HepG2 (cell line): ENCODE measurements around the gene ALDH7A1. TPM values are rescaled to one million over a fixed set of nuclear protein-coding genes. Genes with fewer than 3 reads are reported as not detected.

ENCODE experiments used
- ATF1 ChIP-seq: IDR thresholded peaks from 2 replicates; pipeline ENCODE4 v1.6.1; 2016; ENCODE audit warnings: mild to moderate bottlenecking, control low read depth
- ATM ChIP-seq: fragments of 450-650 bp; IDR thresholded peaks from 2 replicates; pipeline ENCODE4 v1.7.1; 2017; ENCODE audit warnings: mild to moderate bottlenecking, borderline replicate concordance
- GPN1 ChIP-seq: sonication (generic); formaldehyde crosslinking; IDR thresholded peaks from 2 replicates; pipeline ENCODE4 v1.5.1; 2020; ENCODE audit warnings: missing genetic modification reagents, borderline replicate concordance
- HOXD1 ChIP-seq: sonication (generic); formaldehyde crosslinking; IDR thresholded peaks from 2 replicates; pipeline ENCODE4 v1.5.0; 2020; ENCODE audit warnings: missing genetic modification reagents
- KLF11 ChIP-seq: IDR thresholded peaks from 2 replicates; pipeline ENCODE4 v1.6.1; 2016; ENCODE audit warnings: missing compliant biosample characterization
- KLF15 ChIP-seq: sonication (generic); formaldehyde crosslinking; IDR thresholded peaks from 2 replicates; pipeline ENCODE4 v1.8.1; 2023; ENCODE audit warnings: borderline replicate concordance, mild to moderate bottlenecking, inconsistent platforms, missing genetic modification reagents, mixed read lengths
- KLF6 ChIP-seq: IDR thresholded peaks from 2 replicates; pipeline ENCODE4 v1.8.0; 2016; ENCODE audit warnings: missing biosample characterization, missing genetic modification reagents
- LRRFIP1 ChIP-seq: sonication (generic); formaldehyde crosslinking; conservative IDR thresholded peaks from 2 replicates; pipeline ENCODE4 v1.4.0; 2020; ENCODE audit warnings: missing genetic modification reagents
- SAFB2 ChIP-seq: sonication (generic); formaldehyde crosslinking; IDR thresholded peaks from 2 replicates; pipeline ENCODE4 v1.5.1; 2020; ENCODE audit warnings: missing genetic modification reagents, low read depth, mild to moderate bottlenecking, borderline replicate concordance
- SALL2 ChIP-seq: sonication (generic); formaldehyde crosslinking; IDR thresholded peaks from 2 replicates; pipeline ENCODE4 v1.8.1; 2023; ENCODE audit warnings: mild to moderate bottlenecking, missing genetic modification reagents, inconsistent platforms
- SPEN ChIP-seq: sonication (generic); formaldehyde crosslinking; IDR thresholded peaks from 2 replicates; pipeline ENCODE4 v1.5.1; 2020; ENCODE audit warnings: low read depth, mild to moderate bottlenecking, missing genetic modification reagents
- TGIF2 ChIP-seq: IDR thresholded peaks from 2 replicates; pipeline ENCODE4 v1.6.1; 2016; ENCODE audit warnings: control low read depth, missing compliant biosample characterization
- XBP1 ChIP-seq: sonication (generic); formaldehyde crosslinking; IDR thresholded peaks from 2 replicates; pipeline ENCODE4 v1.5.0; 2020; ENCODE audit warnings: missing genetic modification reagents
- ZNF251 ChIP-seq: sonication (generic); formaldehyde crosslinking; IDR thresholded peaks from 2 replicates; pipeline ENCODE4 v1.9.0; 2021; ENCODE audit warnings: mild to moderate bottlenecking, missing genetic modification reagents
- ZNF281 ChIP-seq: sonication (generic); formaldehyde crosslinking; IDR thresholded peaks from 2 replicates; pipeline ENCODE4 v1.4.0; 2020; ENCODE audit warnings: missing genetic modification reagents, borderline replicate concordance
- ZNF383 ChIP-seq: sonication (generic); formaldehyde crosslinking; IDR thresholded peaks from 2 replicates; pipeline ENCODE4 v1.4.0; 2020; ENCODE audit warnings: missing genetic modification reagents, mild to moderate bottlenecking, borderline replicate concordance
- ZNF441 ChIP-seq: sonication (generic); formaldehyde crosslinking; IDR thresholded peaks from 2 replicates; pipeline ENCODE4 v1.7.0; 2021; ENCODE audit warnings: missing genetic modification reagents, borderline replicate concordance
- ZNF891 ChIP-seq: sonication (generic); formaldehyde crosslinking; IDR thresholded peaks from 2 replicates; pipeline ENCODE4 v1.5.0; 2020; ENCODE audit warnings: mild to moderate bottlenecking, missing genetic modification reagents
- polyA plus RNA-seq, 8 experiments: library from polyadenylated mRNA; depleted of rRNA in 3 of 8; stranded (reverse) in 7 of 8; unstranded in 1 of 8; fragments of >200 nt; fragmentation: Illumina TruSeq in 4 of 8; extraction: Trizol in 4 of 8; gene quantifications; 2 replicates each; pipeline versions ENCODE4 v1.2.1 to v1.2.3, GENCODE V29; 2011 to 2016; ENCODE audit warnings: low read depth in 4 of 8, missing spikeins in 1 of 8, mixed read lengths in 1 of 8; ENCODE audit not compliant: insufficient read depth in 1 of 8
- total RNA-seq, 5 experiments: library from RNA; depleted of rRNA; stranded (reverse); fragments of >200 nt; fragmentation: Illumina TruSeq; extraction: Trizol; gene quantifications; 2 replicates each; pipeline ENCODE4 v1.2.3, GENCODE V29; 2016; ENCODE audit warnings: low read depth in 1 of 5
- TF ChIP-seq, protein P1 (sequence below): sonication (generic); formaldehyde crosslinking; IDR thresholded peaks from 2 replicates; pipeline ENCODE4 v1.4.0; 2020; ENCODE audit warnings: missing genetic modification reagents

ALDH7A1 gene
- total and polyA plus RNA-seq, 2 of the 13 experiments (the other 11 are each of a cell fraction or from before 2014, with no cell fraction given), result 69.0 to 100 TPM

- no peak for TF ChIP-seq LRRFIP1 (CRISPR knock-in tag)
- TF ChIP-seq GPN1 (CRISPR knock-in tag), result no peak
- TF ChIP-seq ZNF281 (CRISPR knock-in tag), result peak; percentile 68; the same call in 1 of the 2 replicates
- TF ChIP-seq KLF11 (CRISPR knock-in tag), result peak; percentile 92
- TF ChIP-seq TGIF2, result peak; percentile 68; the same call in 1 of the 2 replicates
- TF ChIP-seq KLF6, result peak; percentile 57; the same call in 1 of the 2 replicates
- TF ChIP-seq HOXD1 (CRISPR knock-in tag), result peak; percentile 75; the same call in 1 of the 2 replicates
- no peak for TF ChIP-seq ZNF383 (CRISPR knock-in tag)
- 0 out of 2 replicates have a peak, but pooled peaks have one; percentile 25 for TF ChIP-seq ATF1
- TF ChIP-seq, protein P1, sequence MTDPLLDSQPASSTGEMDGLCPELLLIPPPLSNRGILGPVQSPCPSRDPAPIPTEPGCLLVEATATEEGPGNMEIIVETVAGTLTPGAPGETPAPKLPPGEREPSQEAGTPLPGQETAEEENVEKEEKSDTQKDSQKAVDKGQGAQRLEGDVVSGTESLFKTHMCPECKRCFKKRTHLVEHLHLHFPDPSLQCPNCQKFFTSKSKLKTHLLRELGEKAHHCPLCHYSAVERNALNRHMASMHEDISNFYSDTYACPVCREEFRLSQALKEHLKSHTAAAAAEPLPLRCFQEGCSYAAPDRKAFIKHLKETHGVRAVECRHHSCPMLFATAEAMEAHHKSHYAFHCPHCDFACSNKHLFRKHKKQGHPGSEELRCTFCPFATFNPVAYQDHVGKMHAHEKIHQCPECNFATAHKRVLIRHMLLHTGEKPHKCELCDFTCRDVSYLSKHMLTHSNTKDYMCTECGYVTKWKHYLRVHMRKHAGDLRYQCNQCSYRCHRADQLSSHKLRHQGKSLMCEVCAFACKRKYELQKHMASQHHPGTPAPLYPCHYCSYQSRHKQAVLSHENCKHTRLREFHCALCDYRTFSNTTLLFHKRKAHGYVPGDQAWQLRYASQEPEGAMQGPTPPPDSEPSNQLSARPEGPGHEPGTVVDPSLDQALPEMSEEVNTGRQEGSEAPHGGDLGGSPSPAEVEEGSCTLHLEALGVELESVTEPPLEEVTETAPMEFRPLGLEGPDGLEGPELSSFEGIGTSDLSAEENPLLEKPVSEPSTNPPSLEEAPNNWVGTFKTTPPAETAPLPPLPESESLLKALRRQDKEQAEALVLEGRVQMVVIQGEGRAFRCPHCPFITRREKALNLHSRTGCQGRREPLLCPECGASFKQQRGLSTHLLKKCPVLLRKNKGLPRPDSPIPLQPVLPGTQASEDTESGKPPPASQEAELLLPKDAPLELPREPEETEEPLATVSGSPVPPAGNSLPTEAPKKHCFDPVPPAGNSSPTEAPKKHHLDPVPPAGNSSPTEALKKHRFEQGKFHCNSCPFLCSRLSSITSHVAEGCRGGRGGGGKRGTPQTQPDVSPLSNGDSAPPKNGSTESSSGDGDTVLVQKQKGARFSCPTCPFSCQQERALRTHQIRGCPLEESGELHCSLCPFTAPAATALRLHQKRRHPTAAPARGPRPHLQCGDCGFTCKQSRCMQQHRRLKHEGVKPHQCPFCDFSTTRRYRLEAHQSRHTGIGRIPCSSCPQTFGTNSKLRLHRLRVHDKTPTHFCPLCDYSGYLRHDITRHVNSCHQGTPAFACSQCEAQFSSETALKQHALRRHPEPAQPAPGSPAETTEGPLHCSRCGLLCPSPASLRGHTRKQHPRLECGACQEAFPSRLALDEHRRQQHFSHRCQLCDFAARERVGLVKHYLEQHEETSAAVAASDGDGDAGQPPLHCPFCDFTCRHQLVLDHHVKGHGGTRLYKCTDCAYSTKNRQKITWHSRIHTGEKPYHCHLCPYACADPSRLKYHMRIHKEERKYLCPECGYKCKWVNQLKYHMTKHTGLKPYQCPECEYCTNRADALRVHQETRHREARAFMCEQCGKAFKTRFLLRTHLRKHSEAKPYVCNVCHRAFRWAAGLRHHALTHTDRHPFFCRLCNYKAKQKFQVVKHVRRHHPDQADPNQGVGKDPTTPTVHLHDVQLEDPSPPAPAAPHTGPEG (CRISPR knock-in tag), result peak; percentile 91
- TF ChIP-seq ZNF891 (CRISPR knock-in tag), result 0 out of 2 replicates have a peak, but pooled peaks have one; percentile 68
- TF ChIP-seq SAFB2 (CRISPR knock-in tag), result no peak
- no peak for TF ChIP-seq XBP1 (CRISPR knock-in tag)
- TF ChIP-seq SPEN (CRISPR knock-in tag), result peak; percentile 90
- TF ChIP-seq SALL2 (CRISPR knock-in tag), result peak; percentile 74
- peak; percentile 98; the same call in 1 of the 2 replicates for TF ChIP-seq KLF15
- TF ChIP-seq ATM, result no peak
- no peak for TF ChIP-seq ZNF441
- TF ChIP-seq ZNF251 (CRISPR knock-in tag), result no peak
Measured at GRCh38 chr5:126594748-126595485, at the start of gene ALDH7A1 (continued).
